Hematopoietic multipotent progenitor cell treated with erythropoietin and hydrocortisone succinate and interleukin-3 and kit ligand, for 4 days (in vitro differentiated cells): ENCODE results near the gene HOGA1.
A peak's percentile ranks its signal among the peaks of the same experiment; 100 is the strongest.

Experiments used
- DNase-seq: peaks from one replicate; pipeline ENCODE4 v3.0.0-alpha.2; 2015

HOGA1 gene

GRCh38 chr10:97651773-97652172 lies 67.6 kb downstream of the HOGA1 start:
- DNase-seq: no peak

- DNase-seq: no peak
These were observed 72.6 kb downstream of the HOGA1 start for GRCh38 chr10:97656777-97657176.

- peak; percentile 47 for DNase-seq
These were observed 75.4 kb downstream of the HOGA1 start for GRCh38 chr10:97659589-97659988.
